Measurements from ENCODE around the gene PATL1. TPM values are rescaled to one million over a fixed set of nuclear protein-coding genes. Genes with fewer than 3 reads are reported as not detected.
"Not testable (repeated sequence)": the region's sequence is repeated elsewhere in the genome, so short reads cannot be mapped to it uniquely, and the experiment has no call there.

The PATL1 gene
- total RNA-seq, 1 donor from 2014 or later: 20.6 TPM

- no peak for DNase-seq (ENCODE audit: low read depth)
Measured at GRCh38 chr11:59673291-59673690, 4.5 kb upstream of the PATL1 start.

GRCh38 chr11:59671471-59671870 lies 2.6 kb upstream of the PATL1 start:
- DNase-seq (ENCODE audit: low read depth): no peak

- DNase-seq (ENCODE audit: low read depth): peak; percentile 81
Measured at GRCh38 chr11:59669611-59670009, 773 bp upstream of the PATL1 start.

GRCh38 chr11:59668188-59668949 lies 468 bp downstream of the PATL1 start:
- peak; percentile 38 for DNase-seq (ENCODE audit: low read depth)

- DNase-seq (ENCODE audit: low read depth): no peak
Measured at GRCh38 chr11:59667812-59668187, 1.0 kb downstream of the PATL1 start.

GRCh38 chr11:59666969-59667368 lies 1.9 kb downstream of the PATL1 start:
- DNase-seq (ENCODE audit: low read depth): no peak

GRCh38 chr11:59660621-59661020 lies 8.2 kb downstream of the PATL1 start:
- DNase-seq (ENCODE audit: low read depth): no peak

- DNase-seq (ENCODE audit: low read depth): peak; percentile 68
Measured at GRCh38 chr11:59659981-59660380, 8.9 kb downstream of the PATL1 start.

- peak; percentile 51 for DNase-seq (ENCODE audit: low read depth)
Measured at GRCh38 chr11:59658036-59658435, 10.8 kb downstream of the PATL1 start.

- DNase-seq (ENCODE audit: low read depth): no peak
Measured at GRCh38 chr11:59654893-59655292, 13.9 kb downstream of the PATL1 start.

- no peak for DNase-seq (ENCODE audit: low read depth)
Measured at GRCh38 chr11:59647245-59647980, 21.4 kb downstream of the PATL1 start.

- no peak for DNase-seq (ENCODE audit: low read depth)
Measured at GRCh38 chr11:59644528-59644927, 24.3 kb downstream of the PATL1 start.

- no peak for DNase-seq (ENCODE audit: low read depth)
Measured at GRCh38 chr11:59643390-59643789, 25.4 kb downstream of the PATL1 start.

GRCh38 chr11:59641156-59641555 lies 27.7 kb downstream of the PATL1 start:
- no peak for DNase-seq (ENCODE audit: low read depth)

- no peak for DNase-seq (ENCODE audit: low read depth)
Measured at GRCh38 chr11:59630493-59630892, 38.3 kb downstream of the PATL1 start.

- no peak for DNase-seq (ENCODE audit: low read depth)
Measured at GRCh38 chr11:59629996-59630395, 38.8 kb downstream of the PATL1 start.

GRCh38 chr11:59626969-59627368 lies 41.9 kb downstream of the PATL1 start:
- not testable (repeated sequence) for DNase-seq (ENCODE audit: low read depth)

- no peak for DNase-seq (ENCODE audit: low read depth)
Measured at GRCh38 chr11:59625703-59626102, 43.1 kb downstream of the PATL1 start.

- DNase-seq (ENCODE audit: low read depth): no peak
Measured at GRCh38 chr11:59617876-59618275, 51.0 kb downstream of the PATL1 start.

- no peak for DNase-seq (ENCODE audit: low read depth)
Measured at GRCh38 chr11:59616396-59616982, 52.3 kb downstream of the PATL1 start.

GRCh38 chr11:59615637-59616395 lies 53.0 kb downstream of the PATL1 start, which contains the start of gene OSBP:
TSS of gene OSBP (minus strand) at chr11:59615774. CDS start at chr11:59615664, 110 bp downstream.
- DNase-seq (ENCODE audit: low read depth): peak; percentile 100

- peak; percentile 18 for DNase-seq (ENCODE audit: low read depth)
Measured at GRCh38 chr11:59615120-59615636, 53.7 kb downstream of the PATL1 start.
